Superior temporal gyrus (tissue), 1 donor: Measurements from ENCODE around the gene NR3C1.

Source experiments
- DNase-seq: peaks from one replicate; pipeline ENCODE4 v3.0.0-alpha.2; 2016; ENCODE audit errors: extremely low spot score

Gene NR3C1

GRCh38 chr5:143311428-143311827 lies 92.1 kb downstream of the NR3C1 start:
- DNase-seq, result no peak

GRCh38 chr5:143309661-143310431 lies 93.6 kb downstream of the NR3C1 start:
- DNase-seq, result no peak

- no peak for DNase-seq
These were observed 94.8 kb downstream of the NR3C1 start for GRCh38 chr5:143308731-143309130.

DNA sequence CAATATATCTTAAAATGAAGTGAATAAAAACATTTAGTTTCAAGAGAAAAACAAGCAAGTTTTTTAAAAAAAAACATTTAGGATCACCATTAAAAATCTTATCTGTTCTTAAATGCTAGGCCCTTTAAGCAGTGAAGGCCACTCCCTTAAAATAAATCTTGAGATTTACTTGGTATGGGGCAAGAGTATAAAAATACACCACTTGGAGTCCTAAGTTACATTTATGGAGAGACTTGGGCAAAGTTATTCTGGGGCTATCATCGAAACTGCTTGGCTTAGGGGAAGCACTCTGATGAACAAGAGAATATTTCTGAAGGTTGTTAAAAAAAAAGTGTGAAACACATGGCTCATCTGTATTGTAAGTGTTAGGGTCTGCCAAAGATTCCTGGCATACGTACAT lies 97.4 kb downstream of the NR3C1 start:
- no peak for DNase-seq

GRCh38 chr5:143304836-143305475 lies 98.5 kb downstream of the NR3C1 start:
- no peak for DNase-seq

DNA sequence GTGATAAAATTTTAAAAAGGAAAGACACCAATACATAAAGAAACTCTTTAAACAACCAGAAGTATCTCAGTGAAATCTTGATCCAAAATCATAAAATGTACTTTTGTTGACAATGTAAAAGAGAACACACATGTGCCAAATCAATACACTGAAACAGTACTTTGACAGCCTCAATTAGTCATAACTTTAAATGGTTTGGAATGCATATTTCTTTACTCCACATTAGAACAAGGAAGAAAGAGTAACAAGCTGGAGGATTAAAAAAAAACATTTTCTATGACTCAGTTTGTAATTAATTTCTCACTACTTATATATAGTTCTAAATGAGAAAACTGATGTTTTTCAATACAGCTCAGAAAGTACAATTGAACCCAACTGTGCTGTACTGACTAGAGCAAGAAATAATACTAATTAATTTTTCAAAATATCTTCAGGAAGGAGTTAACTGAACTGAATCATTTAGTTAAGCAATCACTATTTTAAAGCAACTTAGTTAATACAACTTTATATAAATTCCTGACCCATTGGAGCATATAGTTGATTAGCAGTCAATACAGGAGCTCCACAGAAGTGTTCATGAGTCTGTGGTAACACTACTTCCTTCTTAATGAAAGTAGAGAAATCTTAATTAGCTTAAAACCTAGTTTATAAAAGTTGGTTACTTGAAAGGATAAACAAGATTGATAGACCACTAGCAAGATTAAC lies 101.0 kb downstream of the NR3C1 start:
- no peak for DNase-seq

GRCh38 chr5:143297756-143298155 lies 105.7 kb downstream of the NR3C1 start:
- no peak for DNase-seq

DNA sequence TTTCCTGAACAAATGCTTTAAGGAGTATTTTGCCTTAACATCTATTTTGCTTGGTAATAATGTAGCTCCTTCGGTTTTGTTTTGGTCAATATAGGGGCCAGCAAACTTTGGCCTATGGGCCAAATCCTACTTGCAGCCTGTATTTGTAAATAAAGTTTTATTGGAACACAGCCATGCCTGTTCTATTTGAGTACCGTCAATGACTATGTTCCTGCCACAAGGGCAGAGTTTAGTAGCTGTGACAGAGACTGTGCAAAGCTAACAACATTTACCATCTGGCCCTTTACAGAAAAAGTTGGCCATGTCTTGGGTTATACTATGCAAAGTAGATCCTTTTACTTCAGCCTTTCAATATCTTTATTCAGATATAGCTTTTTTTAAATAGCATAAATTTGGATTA lies 113.4 kb downstream of the NR3C1 start:
- no peak for DNase-seq

- DNase-seq, result no peak
These were observed 119.0 kb downstream of the NR3C1 start for GRCh38 chr5:143284521-143284920.

DNA sequence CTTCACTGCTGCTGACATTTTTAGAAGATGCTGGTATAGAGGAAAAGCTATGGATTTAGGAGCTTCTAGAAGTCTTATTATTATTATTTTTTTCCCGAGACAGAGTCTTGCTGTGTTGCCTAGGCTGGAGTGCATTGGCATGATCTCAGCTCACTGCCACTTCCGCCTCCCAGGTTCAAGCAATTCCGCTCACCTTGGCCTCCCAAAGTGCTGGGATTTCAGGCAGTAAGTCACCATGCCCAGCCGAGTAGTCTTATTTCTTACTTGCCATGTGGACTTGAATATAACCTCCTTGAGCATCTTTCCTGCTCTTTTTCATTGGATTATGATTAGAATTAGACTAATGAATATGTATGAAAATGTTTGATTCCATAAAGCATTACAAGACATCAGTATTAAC lies 119.5 kb downstream of the NR3C1 start:
- DNase-seq, result no peak

DNA sequence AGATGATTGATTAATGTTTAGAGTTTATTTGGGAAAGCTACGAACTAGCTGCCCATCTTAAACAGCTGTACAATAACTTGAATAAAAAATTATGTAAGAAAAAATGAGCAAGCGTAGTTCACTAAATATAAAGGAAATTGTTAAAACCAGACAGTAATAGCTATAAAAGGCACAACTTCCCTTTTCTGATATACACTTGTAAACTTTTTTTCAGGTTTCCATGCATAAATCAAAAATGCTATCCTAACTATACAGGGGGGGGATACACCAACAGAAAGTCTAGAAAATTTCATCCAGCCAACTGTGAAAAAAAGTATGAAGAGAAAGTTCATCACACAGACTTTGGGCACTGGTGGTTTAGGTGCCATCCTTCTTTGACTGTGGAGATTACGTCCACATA lies 122.3 kb downstream of the NR3C1 start:
- no peak for DNase-seq

- DNase-seq, result no peak
These were observed 123.8 kb downstream of the NR3C1 start for GRCh38 chr5:143279698-143280097.

DNA sequence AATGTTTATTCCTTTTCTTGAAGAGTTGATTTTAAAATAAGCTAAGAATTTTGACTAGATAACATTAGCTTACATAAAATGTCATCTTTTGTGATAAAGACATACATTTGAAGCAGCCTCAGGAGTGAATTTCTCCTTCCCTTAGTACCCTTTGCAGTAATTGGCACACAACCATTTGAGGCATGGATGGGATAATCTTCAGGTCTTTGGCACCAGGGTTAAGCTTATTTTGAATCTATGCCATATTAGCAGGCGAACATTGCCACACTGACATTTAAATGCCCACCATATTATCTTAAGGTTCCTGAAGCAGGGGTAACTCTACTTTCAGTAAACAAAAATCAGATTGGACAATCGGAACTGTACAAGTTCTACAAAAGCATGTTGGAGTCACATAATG lies 126.0 kb downstream of the NR3C1 start:
- DNase-seq, result no peak

DNA sequence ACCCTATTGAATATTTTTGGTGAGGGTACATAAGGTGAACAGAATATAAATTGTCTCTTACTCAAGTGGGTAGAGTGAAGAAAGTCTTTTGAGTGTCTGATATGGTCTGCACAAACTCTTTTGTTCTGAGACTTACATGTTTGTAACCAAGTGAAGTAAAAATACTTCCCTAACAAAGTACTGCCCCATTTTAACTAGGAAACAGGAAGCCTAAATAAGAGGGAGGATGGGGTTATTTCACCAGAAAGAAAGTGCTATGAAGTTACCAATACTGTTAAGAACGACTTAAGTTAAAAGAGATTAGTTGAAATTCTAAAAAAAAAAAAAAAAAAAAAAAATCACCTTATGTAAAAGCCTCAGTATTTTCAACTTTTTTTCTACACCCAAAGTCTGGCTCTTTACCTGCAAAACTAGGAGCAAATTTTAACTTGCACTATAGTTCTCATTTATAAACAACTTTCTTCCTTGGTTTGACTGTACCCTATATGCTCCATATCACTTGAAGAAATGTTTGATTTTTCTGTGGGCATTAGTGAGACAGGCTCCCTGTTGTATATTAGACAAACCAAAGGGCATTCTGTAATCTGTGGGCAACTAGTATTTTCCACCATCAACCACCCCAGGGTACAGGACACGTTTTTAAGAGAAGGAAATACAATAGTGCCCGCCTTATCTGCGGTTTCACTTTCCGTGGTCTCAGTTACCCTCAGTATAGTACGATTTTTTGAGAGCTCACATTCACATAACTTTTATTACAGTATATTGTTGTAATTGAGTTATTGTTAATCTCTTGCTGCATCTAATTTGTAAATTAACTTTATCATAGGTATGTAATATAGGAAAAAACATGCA lies 127.7 kb downstream of the NR3C1 start:
- no peak for DNase-seq

DNA sequence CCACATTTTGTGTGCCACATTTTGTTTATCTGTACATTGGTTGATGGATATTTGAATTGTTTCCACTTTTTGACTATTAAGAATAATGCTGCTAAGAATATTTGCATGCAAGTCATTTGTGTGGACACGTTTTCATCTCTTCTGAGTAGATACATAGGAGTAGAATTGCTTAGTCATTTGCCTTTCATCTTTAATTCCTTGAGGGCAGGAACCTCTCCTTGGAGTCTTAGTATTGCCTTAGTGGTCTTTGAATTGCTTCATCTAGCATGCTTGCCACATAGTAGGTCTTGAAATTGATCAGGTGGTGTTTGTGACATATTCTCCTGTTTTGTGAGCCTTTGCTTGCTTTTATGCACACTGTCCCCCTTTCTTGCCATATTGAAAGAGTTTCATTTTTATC lies 128.5 kb downstream of the NR3C1 start:
- no peak for DNase-seq

DNA sequence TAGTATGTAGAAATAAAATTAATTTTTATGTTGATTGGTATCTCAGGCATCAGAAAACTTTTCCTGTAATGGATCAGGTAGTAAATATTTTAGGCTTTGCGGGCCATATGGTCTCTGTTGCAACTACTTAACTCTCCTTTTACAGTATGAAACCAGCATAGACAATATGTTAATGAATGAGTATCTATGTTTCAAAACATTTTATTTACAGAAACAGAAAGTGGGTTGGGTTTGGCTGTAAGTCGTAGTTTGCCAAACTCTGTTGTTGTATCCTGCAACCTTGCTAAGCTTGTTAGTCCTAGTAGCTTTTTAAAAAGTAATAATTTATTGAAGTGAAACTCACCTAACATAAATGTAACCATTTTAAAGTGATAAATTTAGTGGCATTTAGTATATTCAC lies 132.1 kb downstream of the NR3C1 start:
- no peak for DNase-seq

DNA sequence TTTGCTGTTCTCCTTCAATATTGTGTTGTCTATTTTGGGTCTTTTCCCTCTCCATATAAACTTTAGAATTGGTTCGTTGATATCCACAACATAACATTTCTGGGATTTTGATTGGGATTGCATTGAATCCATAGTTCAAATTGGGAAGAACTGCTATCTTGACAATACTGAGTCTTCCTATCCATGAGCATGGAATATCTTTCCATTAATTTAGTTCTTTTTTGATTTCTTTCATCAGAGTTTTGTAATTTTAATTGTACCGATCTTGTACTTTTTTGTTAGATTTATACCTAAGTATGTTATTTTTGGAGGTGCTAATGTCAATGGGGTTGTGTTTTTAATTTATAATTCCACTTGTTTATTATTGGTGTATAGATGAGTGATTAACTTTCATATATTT lies 135.1 kb downstream of the NR3C1 start:
- DNase-seq, result no peak

DNA sequence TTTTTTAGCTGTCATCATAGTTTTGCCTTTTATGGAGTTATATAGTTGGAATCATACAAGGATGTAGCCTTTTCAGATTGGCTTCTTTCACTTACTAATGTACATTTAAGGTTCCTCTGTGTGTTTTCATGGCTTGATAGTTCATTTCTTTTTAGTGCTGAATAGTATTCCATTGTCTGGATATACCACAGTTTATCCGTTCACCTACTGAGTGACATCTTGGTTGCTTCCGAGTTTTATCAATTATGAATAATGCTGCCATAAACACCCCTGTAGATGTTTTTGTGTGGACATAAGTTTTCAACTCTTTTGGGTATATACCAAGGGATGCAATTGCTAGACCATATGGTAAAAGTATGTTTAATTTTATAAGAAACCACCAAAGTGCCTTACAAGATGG lies 136.3 kb downstream of the NR3C1 start:
- DNase-seq, result no peak

DNA sequence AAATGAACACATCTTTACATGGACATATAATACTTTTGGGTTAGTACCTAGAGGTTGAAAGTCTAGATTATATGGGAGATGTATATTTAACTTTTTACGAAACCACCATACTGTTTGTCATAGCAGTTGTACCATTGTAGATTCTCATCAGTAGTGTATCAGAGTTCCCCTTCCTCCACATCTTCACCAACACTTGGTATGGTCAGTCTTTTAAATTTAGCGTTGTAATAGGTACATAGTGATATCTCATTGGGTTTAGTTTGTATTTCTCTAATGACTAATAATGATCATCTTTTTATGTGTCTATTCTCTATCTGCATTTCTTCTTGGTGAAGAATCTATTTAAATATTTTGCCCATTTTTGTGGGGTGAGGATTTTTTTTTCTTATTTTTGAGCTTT lies 137.5 kb downstream of the NR3C1 start:
- DNase-seq, result no peak

DNA sequence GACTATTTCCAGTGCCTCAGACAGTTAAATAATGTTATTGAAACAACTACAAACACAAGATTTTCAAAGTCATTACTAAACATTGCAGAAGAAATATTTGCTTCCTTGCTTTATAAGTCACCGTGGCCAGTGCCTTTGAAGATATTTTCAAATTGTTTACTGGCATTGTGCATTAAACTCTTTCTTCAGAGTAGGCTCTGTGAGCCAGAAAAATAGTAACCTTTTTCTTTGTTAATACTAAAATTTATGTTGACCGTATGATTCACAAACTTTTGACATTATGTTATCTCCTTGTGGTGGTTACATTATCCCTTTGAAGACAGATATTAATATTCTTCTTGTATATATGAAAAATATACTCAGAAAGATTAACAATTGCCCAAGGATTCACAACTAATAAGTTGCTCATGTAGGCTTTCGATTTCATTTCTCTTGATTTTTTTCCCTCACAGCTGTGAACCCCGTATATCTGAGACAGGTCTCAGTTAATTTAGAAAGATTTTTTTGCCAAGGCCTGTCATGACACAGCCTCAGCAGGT lies 140.1 kb downstream of the NR3C1 start:
- DNase-seq, result no peak

DNA sequence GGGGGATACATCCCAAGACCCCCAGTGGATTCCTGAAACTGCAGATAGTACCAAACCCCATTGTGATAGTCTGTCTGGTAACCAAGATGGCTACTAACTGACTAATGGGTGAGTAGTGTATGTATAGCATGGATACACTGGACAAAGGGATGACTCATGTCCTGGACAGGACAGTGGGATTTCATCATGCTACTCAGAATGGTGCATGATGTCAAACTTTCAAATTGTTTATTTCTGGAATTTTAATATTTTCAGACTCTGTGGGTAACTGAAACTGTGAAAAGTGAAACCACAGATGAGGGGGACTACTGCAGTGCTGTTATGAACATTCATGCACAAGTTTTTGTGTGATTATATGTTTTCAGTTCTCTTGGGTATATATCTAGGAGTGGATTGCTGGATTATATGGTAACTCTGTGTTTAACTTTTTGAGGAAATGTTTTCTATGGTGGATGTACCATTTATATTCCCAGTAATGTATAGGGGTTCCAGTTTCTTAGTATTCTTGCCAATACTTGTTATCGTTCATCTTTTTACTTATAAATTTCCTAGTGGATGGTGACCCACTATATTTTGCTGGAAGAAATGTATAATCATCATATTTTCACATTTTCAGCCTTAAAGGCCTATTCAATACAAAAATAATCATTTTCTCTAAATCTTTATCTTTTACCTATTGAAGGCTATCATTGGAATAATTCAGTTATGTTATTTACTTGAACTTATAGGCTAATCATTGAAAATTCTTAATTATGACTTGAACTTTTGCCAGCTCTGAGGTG lies 140.9 kb downstream of the NR3C1 start:
- DNase-seq, result no peak
